ENCODE data around the gene GAA.

GAA gene

DNA sequence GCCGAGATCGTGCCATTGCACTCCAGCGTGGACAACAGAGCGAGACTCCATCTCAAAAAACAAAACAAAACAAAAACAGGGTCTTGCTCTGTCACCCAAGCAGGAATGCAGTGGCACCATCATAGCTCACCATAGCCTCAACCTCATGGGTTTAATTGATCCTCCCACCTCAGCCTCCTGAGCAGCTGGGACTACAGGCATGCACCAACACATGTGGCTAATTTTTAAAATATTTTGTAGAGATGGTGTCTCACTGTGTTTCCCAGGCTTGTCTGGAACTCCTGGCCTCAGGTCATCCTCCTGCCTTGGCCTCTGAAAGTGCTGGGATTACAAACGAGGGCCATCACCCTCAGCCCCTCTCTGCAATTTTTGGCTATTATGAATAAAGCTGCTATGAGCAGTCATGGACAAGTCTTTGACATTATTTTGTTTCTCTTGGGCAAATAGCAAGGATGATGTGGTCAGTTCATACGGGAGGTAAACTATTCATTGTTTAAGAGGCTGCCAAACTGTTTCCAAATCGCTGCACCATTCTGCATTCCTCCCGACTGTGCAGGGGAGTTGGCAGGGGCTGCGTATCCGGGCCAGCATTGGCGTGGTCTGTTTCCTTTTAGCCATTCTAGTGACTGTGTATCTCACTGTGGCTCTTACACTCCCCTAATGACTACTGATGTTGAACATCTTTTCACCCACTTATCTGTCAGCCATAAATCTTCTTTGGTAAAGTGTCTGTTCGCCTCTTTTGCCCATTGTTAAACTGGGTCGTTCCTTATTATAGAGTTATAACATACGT lies 24.5 kb downstream of the GAA start:
- TF ChIP-seq, protein P1, sequence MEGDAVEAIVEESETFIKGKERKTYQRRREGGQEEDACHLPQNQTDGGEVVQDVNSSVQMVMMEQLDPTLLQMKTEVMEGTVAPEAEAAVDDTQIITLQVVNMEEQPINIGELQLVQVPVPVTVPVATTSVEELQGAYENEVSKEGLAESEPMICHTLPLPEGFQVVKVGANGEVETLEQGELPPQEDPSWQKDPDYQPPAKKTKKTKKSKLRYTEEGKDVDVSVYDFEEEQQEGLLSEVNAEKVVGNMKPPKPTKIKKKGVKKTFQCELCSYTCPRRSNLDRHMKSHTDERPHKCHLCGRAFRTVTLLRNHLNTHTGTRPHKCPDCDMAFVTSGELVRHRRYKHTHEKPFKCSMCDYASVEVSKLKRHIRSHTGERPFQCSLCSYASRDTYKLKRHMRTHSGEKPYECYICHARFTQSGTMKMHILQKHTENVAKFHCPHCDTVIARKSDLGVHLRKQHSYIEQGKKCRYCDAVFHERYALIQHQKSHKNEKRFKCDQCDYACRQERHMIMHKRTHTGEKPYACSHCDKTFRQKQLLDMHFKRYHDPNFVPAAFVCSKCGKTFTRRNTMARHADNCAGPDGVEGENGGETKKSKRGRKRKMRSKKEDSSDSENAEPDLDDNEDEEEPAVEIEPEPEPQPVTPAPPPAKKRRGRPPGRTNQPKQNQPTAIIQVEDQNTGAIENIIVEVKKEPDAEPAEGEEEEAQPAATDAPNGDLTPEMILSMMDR (IDR thresholded peaks at IDR 0.05; ENCODE audit: low read depth, low read length), result no peak
- no peak overlapping the region for H3K4me3 ChIP-seq (ENCODE audit: low read depth, low read length)

DNA sequence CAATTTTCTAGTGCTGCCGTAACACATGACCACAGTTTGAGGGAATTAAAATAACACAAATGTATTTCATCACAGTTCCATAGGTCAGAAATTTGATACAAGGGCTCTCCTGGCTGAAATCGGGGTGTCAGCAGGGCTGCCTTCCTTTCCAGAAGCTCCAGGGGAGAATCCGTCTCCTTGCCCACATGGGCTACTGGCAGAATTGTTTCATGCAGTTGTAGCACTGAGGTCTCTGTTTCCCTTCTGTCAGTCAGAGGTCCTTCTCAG lies 25.0 kb downstream of the GAA start:
- H3K4me3 ChIP-seq (ENCODE audit: low read depth, low read length), result no peak overlapping the region
- TF ChIP-seq, protein P1 (IDR thresholded peaks at IDR 0.05; ENCODE audit: low read depth, low read length), result no peak

DNA sequence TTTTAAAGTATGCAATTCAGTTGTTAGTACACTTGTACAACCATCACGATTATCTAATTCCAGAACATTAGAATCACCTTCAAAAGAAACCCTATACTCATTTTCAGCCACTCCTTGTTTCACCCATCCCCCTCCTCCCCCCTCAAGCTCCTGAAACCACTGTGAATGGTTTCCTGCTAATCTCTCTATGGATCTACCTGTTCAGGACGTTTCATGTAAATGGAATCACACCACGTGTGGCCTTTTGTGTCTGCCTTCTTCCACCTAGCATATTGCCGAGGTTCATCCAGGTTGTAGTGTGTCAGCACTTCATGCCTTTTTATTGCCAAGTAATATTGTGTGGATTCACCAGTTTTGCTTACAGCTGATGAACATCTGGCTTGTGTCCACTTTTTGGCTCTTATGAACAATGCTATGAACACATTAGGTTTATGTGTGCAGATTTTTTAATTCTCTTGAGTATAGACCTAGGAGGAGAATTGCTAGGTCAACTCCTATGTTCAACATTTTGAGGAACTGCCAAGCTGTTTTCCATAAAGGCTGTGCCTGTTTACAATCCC lies 27.7 kb downstream of the GAA start:
- H3K4me3 ChIP-seq (ENCODE audit: low read depth, low read length), result no peak overlapping the region
- TF ChIP-seq, protein P1 (IDR thresholded peaks at IDR 0.05; ENCODE audit: low read depth, low read length), result no peak

DNA sequence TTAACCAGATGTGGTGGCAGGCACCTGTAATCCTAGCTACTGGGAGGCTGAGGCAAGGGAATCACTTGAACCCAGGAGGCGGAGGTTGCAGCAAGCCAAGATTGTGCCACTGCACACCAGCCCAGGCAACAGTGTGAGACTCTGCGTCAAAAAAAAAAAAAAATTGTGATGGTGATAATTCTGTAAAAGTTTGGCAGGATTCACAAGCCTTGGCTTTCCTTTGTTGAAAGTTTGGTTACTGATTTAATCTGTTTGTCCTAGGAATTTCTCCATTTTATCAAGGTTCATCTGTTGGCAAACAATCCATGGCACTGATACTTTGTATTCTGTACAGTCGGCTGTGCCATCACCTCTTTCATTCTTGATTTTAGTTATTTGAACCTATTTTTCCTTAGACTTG lies 29.6 kb downstream of the GAA start:
- TF ChIP-seq, protein P1 (IDR thresholded peaks at IDR 0.05; ENCODE audit: low read depth, low read length), result no peak
- no peak overlapping the region for H3K4me3 ChIP-seq (ENCODE audit: low read depth, low read length)

DNA sequence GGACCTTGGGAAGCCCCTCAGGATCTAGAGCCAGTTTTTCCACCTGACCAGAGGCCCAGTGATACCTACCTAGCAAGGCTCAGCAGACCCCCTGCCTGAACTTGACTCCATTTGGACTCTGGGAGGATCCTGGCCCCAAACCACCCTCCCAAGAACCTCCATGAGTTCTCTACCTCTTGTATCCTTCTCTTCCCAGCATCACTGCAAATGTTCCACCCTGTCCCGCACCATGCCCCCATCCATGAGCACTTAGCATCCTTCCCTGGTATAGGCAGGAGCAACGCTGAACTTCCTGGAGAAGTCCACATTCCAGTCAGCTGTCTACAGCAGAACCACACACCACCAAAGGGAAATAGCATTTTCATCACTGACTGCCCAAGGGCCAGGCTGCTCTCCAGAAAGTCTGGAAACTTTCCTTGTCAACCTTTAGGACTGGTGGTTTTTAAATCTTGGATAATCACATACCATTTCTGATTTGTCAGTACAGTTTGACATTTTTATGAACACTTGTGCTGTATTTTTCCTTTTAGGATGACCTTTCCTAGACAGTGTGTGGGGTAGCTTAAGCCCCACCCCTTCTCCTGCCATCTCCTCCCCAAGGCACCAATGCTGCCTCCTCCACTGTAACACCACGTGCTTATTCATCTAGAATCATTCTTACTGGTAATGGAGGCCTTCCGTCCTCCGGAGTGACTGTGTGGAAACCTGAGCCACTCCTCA lies 31.7 kb downstream of the GAA start:
- TF ChIP-seq, protein P1 (IDR thresholded peaks at IDR 0.05; ENCODE audit: low read depth, low read length), result no peak
- H3K4me3 ChIP-seq (ENCODE audit: low read depth, low read length), result no peak overlapping the region

DNA sequence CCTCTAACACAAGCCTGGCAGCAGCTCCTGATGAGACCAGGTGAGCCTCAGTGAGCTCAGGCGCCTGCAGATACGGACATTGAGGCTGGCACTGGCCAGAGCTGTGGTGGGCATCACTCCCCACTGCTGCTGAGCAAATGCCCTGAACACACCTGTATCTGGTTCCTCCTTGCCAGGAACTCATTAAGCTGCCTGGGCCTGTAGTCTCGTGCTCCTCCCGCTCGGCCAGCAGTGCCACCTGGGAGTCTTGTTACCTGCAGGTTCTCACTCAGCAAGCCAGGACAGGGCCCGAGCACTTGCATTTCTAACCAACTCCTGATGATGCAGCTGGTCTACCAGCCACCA lies 32.2 kb downstream of the GAA start:
- no peak overlapping the region for H3K4me3 ChIP-seq (ENCODE audit: low read depth, low read length)
- TF ChIP-seq, protein P1 (IDR thresholded peaks at IDR 0.05; ENCODE audit: low read depth, low read length), result no peak

DNA sequence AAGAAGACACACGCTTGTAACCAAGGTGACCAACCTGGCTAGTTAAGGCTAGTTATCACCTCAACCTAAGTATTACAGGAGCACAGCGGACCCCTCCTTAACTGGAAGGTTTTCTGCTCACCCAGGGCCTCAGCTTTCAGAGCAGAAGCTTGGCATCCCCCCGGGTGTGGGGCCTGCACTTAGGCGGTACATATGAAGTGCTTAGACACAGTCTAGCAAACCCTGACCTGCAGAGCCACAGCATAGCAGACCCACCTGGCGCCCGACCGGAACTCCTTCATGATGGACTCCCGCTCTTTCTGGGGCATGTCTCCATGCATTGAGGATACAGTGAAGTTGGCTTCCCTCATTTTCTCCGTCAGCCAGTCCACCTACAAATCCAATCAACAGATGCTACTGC lies 35.8 kb downstream of the GAA start:
- H3K4me3 ChIP-seq (ENCODE audit: low read depth, low read length), result no peak overlapping the region
- TF ChIP-seq, protein P1 (IDR thresholded peaks at IDR 0.05; ENCODE audit: low read depth, low read length), result no peak

Measured in WI38 (cell line).